Prostate gland (tissue), 2 donors: ENCODE results near the gene OR10A5.

ENCODE experiments used
- POLR2AphosphoS5 ChIP-seq: sonication (generic); formaldehyde crosslinking; IDR thresholded peaks from one replicate; pipeline ENCODE4 v1.6.1; 2017; ENCODE audit warnings: antibody characterized with exemption
- TF ChIP-seq, protein P1 (sequence below), 4 experiments: fragments of 200-600 bp in 2 of 4; fragments of 450-650 bp in 2 of 4; sonication (generic) in 2 of 4; IDR thresholded peaks; 1 replicate in 3 of 4; 2 replicates in 1 of 4; pipeline ENCODE4 v1.5.1; 2016 to 2019; ENCODE audit warnings: antibody characterized with exemption in 4 of 4, mild to moderate bottlenecking in 2 of 4, moderate library complexity in 2 of 4

DNA sequence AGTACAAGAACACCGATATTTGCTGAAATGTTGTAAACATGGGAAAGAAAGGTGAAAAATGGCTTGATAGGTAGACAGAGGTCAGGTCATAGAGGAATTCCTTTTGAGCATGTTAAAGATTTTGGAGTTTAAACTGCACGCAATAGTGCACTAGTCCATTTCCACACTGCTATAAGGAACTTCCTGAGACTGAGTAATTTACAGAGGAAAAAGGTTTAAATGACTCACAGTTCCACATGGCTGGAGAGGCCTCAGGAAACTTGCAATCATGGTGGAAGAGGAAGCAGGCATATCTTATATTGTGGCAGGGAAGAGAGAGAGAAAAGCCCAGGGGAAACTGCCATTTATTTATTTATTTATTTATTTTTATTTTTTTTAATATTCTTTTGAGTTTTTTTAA lies 5.0 kb downstream of the OR10A5 start:
- TF ChIP-seq, protein P1, sequence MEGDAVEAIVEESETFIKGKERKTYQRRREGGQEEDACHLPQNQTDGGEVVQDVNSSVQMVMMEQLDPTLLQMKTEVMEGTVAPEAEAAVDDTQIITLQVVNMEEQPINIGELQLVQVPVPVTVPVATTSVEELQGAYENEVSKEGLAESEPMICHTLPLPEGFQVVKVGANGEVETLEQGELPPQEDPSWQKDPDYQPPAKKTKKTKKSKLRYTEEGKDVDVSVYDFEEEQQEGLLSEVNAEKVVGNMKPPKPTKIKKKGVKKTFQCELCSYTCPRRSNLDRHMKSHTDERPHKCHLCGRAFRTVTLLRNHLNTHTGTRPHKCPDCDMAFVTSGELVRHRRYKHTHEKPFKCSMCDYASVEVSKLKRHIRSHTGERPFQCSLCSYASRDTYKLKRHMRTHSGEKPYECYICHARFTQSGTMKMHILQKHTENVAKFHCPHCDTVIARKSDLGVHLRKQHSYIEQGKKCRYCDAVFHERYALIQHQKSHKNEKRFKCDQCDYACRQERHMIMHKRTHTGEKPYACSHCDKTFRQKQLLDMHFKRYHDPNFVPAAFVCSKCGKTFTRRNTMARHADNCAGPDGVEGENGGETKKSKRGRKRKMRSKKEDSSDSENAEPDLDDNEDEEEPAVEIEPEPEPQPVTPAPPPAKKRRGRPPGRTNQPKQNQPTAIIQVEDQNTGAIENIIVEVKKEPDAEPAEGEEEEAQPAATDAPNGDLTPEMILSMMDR (IDR thresholded peaks at IDR 0.05) = no peak
- no peak for TF ChIP-seq POLR2AphosphoS5
